Right cardiac atrium (tissue), 5 donors: Measurements from ENCODE around the gene DNM1. TPM values are rescaled to one million over a fixed set of nuclear protein-coding genes. Genes with fewer than 3 reads are reported as not detected.

Experiments
- ATAC-seq, 2 donors: fragments of 200-7000 bp; cut with Tn5 transposase; one replicate each; pipeline versions ENCODE4 v1.8.0 to v1.9.1; 2020; ENCODE audit warnings: moderate library complexity in 2 of 2, mild to moderate bottlenecking in 1 of 2
- DNase-seq, 3 donors: peaks; one replicate each; pipeline ENCODE4 v3.0.0-alpha.2; 2020
- H3K27ac ChIP-seq: one replicate; pipeline ENCODE4 v1.5.1; 2013; ENCODE audit warnings: mild to moderate bottlenecking, low read length, control low read depth, moderate library complexity
- H3K27me3 ChIP-seq: one replicate; pipeline ENCODE4 v1.6.1; 2013; ENCODE audit not compliant: control insufficient read depth, insufficient read depth
- H3K4me1 ChIP-seq: one replicate; pipeline ENCODE4 v1.6.1; 2013; ENCODE audit warnings: low read length; ENCODE audit not compliant: control insufficient read depth, insufficient read depth
- H3K4me3 ChIP-seq: one replicate; pipeline ENCODE4 v1.5.1; 2013; ENCODE audit warnings: low read length, control low read depth
- H3K9me3 ChIP-seq: one replicate; pipeline ENCODE4 v1.6.1; 2013; ENCODE audit warnings: low read length; ENCODE audit not compliant: control insufficient read depth
- WGBS: extraction: QIAGEN DNeasy Blood & Tissue Kit; methylation state at CpG from one replicate; pipeline ENCODE4 v1.1.7; 2013; 5-methylcytosine and 5-hydroxymethylcytosine counted together
- intact Hi-C, 4 donors: fragments of 100-400 bp; cut with DNase I; formaldehyde crosslinking; loops; one replicate each; pipeline versions ENCODE4 v1.11.0 to v1.14.0; 2022 to 2023
- polyA plus RNA-seq: library from polyadenylated mRNA; stranded (reverse); fragments of 200-250 nt; gene quantifications from one replicate; pipeline ENCODE4 v1.2.3, GENCODE V29; 2013
- total RNA-seq, 4 donors: library from RNA; stranded (reverse); fragmentation: NEBNext Ultra II Directional; extraction: Animal tissue kit (Norgen Biotek cat#: 25700); gene quantifications; one replicate each; pipeline ENCODE4 v1.2.1, GENCODE V29; 2021
- donor health status: healthy with polysubstance abuse.
- donor health status: DM: no; HTN: yes; CAD: no.
- donor health status: DM: no; HTN: no; CAD: no.
- donor health status: DM: no; HTN: yes; CAD: no; lungs with severe emphysema.
- donor health status: DM: yes; HTN: yes; CAD: no.

The DNM1 gene
- total and polyA plus RNA-seq, 5 donors, result 4.4 to 7.4 (median 6.0) TPM

- Histone ChIP-seq H3K27me3 (no peaks in the 10 kb centered on the region), H3K27ac (no peak overlapping the region), H3K4me1 (no peaks in the 10 kb centered on the region), H3K9me3 (no peaks in the 10 kb centered on the region), H3K4me3 (no peak overlapping the region)
- ATAC-seq (peak in 1 of 2 donors; percentile 27), DNase-seq (no peak)
- WGBS, result 77% methylated on average over 11 of the region's 11 CpGs
- intact Hi-C loops, result loop anchor here in 1 of 4 donors (5.0 kb wide), 1 partner anchor 609 kb away; no protein-coding TSS in a partner anchor
Measured at GRCh38 chr9:128288273-128289004, 85.3 kb downstream of the DNM1 start.

- WGBS, result 96% methylated on average over 3 of the region's 3 CpGs
- intact Hi-C loops, result no loop called here
Measured at GRCh38 chr9:128292009-128292408, 88.8 kb downstream of the DNM1 start.

GRCh38 chr9:128293091-128293490 lies 89.9 kb downstream of the DNM1 start:
- H3K27me3 ChIP-seq, result no peaks in the 10 kb centered on the region
- H3K4me1 ChIP-seq, result no peaks in the 10 kb centered on the region
- H3K4me3 ChIP-seq, result no peak overlapping the region
- intact Hi-C loops, result no loop called here
- no peak overlapping the region for H3K27ac ChIP-seq
- no peaks in the 10 kb centered on the region for H3K9me3 ChIP-seq
- ATAC-seq, result no peak
- DNase-seq, result no peak
- 85% methylated on average over 4 of the region's 4 CpGs for WGBS

More at GRCh38 chr9:128292009-128292408, 88.8 kb downstream of the DNM1 start:
- Histone ChIP-seq H3K27ac (no peak overlapping the region), H3K4me1 (no peaks in the 10 kb centered on the region), H3K9me3 (no peaks in the 10 kb centered on the region), H3K27me3 (no peaks in the 10 kb centered on the region), H3K4me3 (no peak overlapping the region)
- DNase-seq (no peak), ATAC-seq (no peak)

GRCh38 chr9:128294142-128294541 lies 91.0 kb downstream of the DNM1 start:
- no peaks in the 10 kb centered on the region for H3K27me3 ChIP-seq
- no peak overlapping the region for H3K27ac ChIP-seq
- no peaks in the 10 kb centered on the region for H3K4me1 ChIP-seq
- whole genome bisulfite sequencing, result 86% methylated on average over 4 of the region's 4 CpGs
- ATAC-seq (no peak), DNase-seq (no peak)
- no peak overlapping the region for H3K4me3 ChIP-seq
- intact Hi-C loops, result no loop called here
- H3K9me3 ChIP-seq, result no peaks in the 10 kb centered on the region

GRCh38 chr9:128296340-128297220 lies 93.4 kb downstream of the DNM1 start:
- ATAC-seq (no peak), DNase-seq (no peak)
- no peak overlapping the region for H3K4me3 ChIP-seq
- intact Hi-C loops, result no loop called here
- H3K27ac ChIP-seq, result no peak overlapping the region
- H3K9me3 ChIP-seq, result no peaks in the 10 kb centered on the region
- WGBS, result 86% methylated on average over 16 of the region's 16 CpGs
- H3K27me3 ChIP-seq, result no peaks in the 10 kb centered on the region
- no peaks in the 10 kb centered on the region for H3K4me1 ChIP-seq

GRCh38 chr9:128297221-128297773 lies 94.1 kb downstream of the DNM1 start:
- Histone ChIP-seq H3K4me1 (no peaks in the 10 kb centered on the region), H3K9me3 (no peaks in the 10 kb centered on the region), H3K27ac (no peak overlapping the region), H3K27me3 (no peaks in the 10 kb centered on the region), H3K4me3 (no peak overlapping the region)
- no peak for ATAC-seq
- DNase-seq, result no peak
- intact Hi-C loops, result no loop called here
- WGBS, result 84% methylated on average over 2 of the region's 2 CpGs

- H3K27me3 ChIP-seq, result no peaks in the 10 kb centered on the region
- no peak for ATAC-seq
- H3K9me3 ChIP-seq, result no peaks in the 10 kb centered on the region
- no peaks in the 10 kb centered on the region for H3K4me1 ChIP-seq
- 90% methylated on average over 20 of the region's 20 CpGs for WGBS
- no peak overlapping the region for H3K27ac ChIP-seq
- no peak overlapping the region for H3K4me3 ChIP-seq
- intact Hi-C loops, result no loop called here
- no peak for DNase-seq
Measured at GRCh38 chr9:128298535-128299482, 95.6 kb downstream of the DNM1 start.

- H3K27me3 ChIP-seq, result no peaks in the 10 kb centered on the region
- no peaks in the 10 kb centered on the region for H3K9me3 ChIP-seq
- H3K27ac ChIP-seq, result no peak overlapping the region
- WGBS, result 76% methylated on average over 9 of the region's 9 CpGs
- DNase-seq (no peak), ATAC-seq (peak in 1 of 2 donors; percentile 8)
- no peaks in the 10 kb centered on the region for H3K4me1 ChIP-seq
- no peak overlapping the region for H3K4me3 ChIP-seq
- intact Hi-C loops, result no loop called here
Measured at GRCh38 chr9:128304136-128304970, 101.2 kb downstream of the DNM1 start.
